Vagina (tissue), 2 donors: ENCODE results near the gene SERPINE1.

Experiments used
- POLR2A ChIP-seq, 2 donors: fragments of 450-650 bp; IDR thresholded peaks; one replicate each; pipeline ENCODE4 v1.6.1; 2017; ENCODE audit warnings: antibody characterized with exemption in 2 of 2, mild to moderate bottlenecking in 2 of 2, moderate library complexity in 2 of 2
- POLR2AphosphoS5 ChIP-seq, 2 donors: sonication (generic); formaldehyde crosslinking; IDR thresholded peaks; one replicate each; pipeline ENCODE4 v1.9.0; 2017; ENCODE audit warnings: antibody characterized with exemption in 2 of 2, mild to moderate bottlenecking in 2 of 2, low read depth in 1 of 2; ENCODE audit not compliant: insufficient read depth in 1 of 2
- TF ChIP-seq, protein P1 (sequence below), 3 experiments: fragments of 450-650 bp in 2 of 3; fragments of 200-600 bp in 1 of 3; sonication (generic) in 1 of 3; IDR thresholded peaks; one replicate each; pipeline ENCODE4 v1.5.1; 2017 to 2019; ENCODE audit warnings: antibody characterized with exemption in 3 of 3, mild to moderate bottlenecking in 2 of 3, moderate library complexity in 2 of 3

- TF ChIP-seq, protein P1, sequence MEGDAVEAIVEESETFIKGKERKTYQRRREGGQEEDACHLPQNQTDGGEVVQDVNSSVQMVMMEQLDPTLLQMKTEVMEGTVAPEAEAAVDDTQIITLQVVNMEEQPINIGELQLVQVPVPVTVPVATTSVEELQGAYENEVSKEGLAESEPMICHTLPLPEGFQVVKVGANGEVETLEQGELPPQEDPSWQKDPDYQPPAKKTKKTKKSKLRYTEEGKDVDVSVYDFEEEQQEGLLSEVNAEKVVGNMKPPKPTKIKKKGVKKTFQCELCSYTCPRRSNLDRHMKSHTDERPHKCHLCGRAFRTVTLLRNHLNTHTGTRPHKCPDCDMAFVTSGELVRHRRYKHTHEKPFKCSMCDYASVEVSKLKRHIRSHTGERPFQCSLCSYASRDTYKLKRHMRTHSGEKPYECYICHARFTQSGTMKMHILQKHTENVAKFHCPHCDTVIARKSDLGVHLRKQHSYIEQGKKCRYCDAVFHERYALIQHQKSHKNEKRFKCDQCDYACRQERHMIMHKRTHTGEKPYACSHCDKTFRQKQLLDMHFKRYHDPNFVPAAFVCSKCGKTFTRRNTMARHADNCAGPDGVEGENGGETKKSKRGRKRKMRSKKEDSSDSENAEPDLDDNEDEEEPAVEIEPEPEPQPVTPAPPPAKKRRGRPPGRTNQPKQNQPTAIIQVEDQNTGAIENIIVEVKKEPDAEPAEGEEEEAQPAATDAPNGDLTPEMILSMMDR (IDR thresholded peaks at IDR 0.05) = no peak
- TF ChIP-seq POLR2A (IDR thresholded peaks at IDR 0.05) (no peak), POLR2AphosphoS5 (IDR thresholded peaks at IDR 0.05; ENCODE audit: insufficient read depth in 1 of 2, low read depth in 1 of 2) (no peak)
Measured at GRCh38 chr7:101165958-101166647, 39.2 kb downstream of the SERPINE1 start.
